Activated T-helper 1 cell treated with anti-CD3 and anti-CD28 coated beads, Interleukin-2, amount 50 U/mL, for 16 hours (primary cell): Measurements from ENCODE around the gene PLAGL2.
"Not testable (repeated sequence)": the region's sequence is repeated elsewhere in the genome, so short reads cannot be mapped to it uniquely, and the experiment has no call there.

Source experiments
- DNase-seq, 2 donors: peaks; one replicate each; pipeline ENCODE4 v3.0.0-alpha.2; 2020; ENCODE audit warnings: low read depth in 1 of 2, low spot score in 1 of 2

Gene PLAGL2

GRCh38 chr20:32205110-32205842, 2.3 kb downstream of the PLAGL2 start:
- DNase-seq, result no peak

GRCh38 chr20:32204205-32205109, 3.1 kb downstream of the PLAGL2 start:
- DNase-seq, result peak in 1 of 2 donors; percentile 53

GRCh38 chr20:32203356-32204204, 4.0 kb downstream of the PLAGL2 start:
- DNase-seq, result no peak

- DNase-seq, result no peak
Measured at GRCh38 chr20:32201977-32202363, 5.6 kb downstream of the PLAGL2 start.

- DNase-seq, result no peak
Measured at GRCh38 chr20:32201296-32201976, 6.1 kb downstream of the PLAGL2 start.

GRCh38 chr20:32199006-32199405, 8.5 kb downstream of the PLAGL2 start:
- DNase-seq, result no peak

GRCh38 chr20:32197136-32197535, 10.4 kb downstream of the PLAGL2 start:
- not testable (repeated sequence) for DNase-seq

GRCh38 chr20:32196613-32197012, 10.9 kb downstream of the PLAGL2 start:
- not testable (repeated sequence) for DNase-seq

GRCh38 chr20:32195581-32195980, 12.0 kb downstream of the PLAGL2 start:
- no peak for DNase-seq

- DNase-seq, result no peak
Measured at GRCh38 chr20:32193996-32194395, 13.5 kb downstream of the PLAGL2 start.

- not testable (repeated sequence) for DNase-seq
Measured at GRCh38 chr20:32193336-32193735, 14.2 kb downstream of the PLAGL2 start.

- no peak for DNase-seq
Measured at GRCh38 chr20:32192698-32193097, 14.8 kb downstream of the PLAGL2 start.

- DNase-seq, result no peak
Measured at GRCh38 chr20:32191873-32192272, 15.7 kb downstream of the PLAGL2 start.

- no peak for DNase-seq
Measured at GRCh38 chr20:32191422-32191821, 16.1 kb downstream of the PLAGL2 start.

- DNase-seq, result no peak
Measured at GRCh38 chr20:32190616-32191415, 16.7 kb downstream of the PLAGL2 start.

- peak; percentile 9 to 11 for DNase-seq
Measured at GRCh38 chr20:32189691-32190615, 17.6 kb downstream of the PLAGL2 start.

- no peak for DNase-seq
Measured at GRCh38 chr20:32189123-32189410, 18.5 kb downstream of the PLAGL2 start.

GRCh38 chr20:32188376-32189122, 19.0 kb downstream of the PLAGL2 start:
- DNase-seq, result no peak
